ENCODE results near the gene CCER1.

CCER1 gene

GRCh38 chr12:90936230-90937005 lies 18.6 kb downstream of the CCER1 start:
- intact Hi-C loops (cut with DNase I): no loop called here

GRCh38 chr12:90925562-90925961 lies 29.4 kb downstream of the CCER1 start:
- DNase-seq: no peak
- intact Hi-C loops (cut with DNase I): no loop called here

More at GRCh38 chr12:90936230-90937005, 18.6 kb downstream of the CCER1 start:
- peak in 1 of 42 donors; percentile 11 for DNase-seq

GRCh38 chr12:90924406-90924805 lies 30.6 kb downstream of the CCER1 start:
- intact Hi-C loops (cut with DNase I): no loop called here
- no peak for DNase-seq

- DNase-seq: no peak
- intact Hi-C loops (cut with DNase I): no loop called here
Measured at GRCh38 chr12:90922145-90922627, 32.8 kb downstream of the CCER1 start.

GRCh38 chr12:90921536-90921935 lies 33.4 kb downstream of the CCER1 start:
- DNase-seq: no peak
- intact Hi-C loops (cut with DNase I): no loop called here

- no peak for DNase-seq
- intact Hi-C loops (cut with DNase I): no loop called here
Measured at GRCh38 chr12:90920222-90920621, 34.8 kb downstream of the CCER1 start.

GRCh38 chr12:90917431-90917830 lies 37.5 kb downstream of the CCER1 start:
- intact Hi-C loops (cut with DNase I): no loop called here
- no peak for DNase-seq

GRCh38 chr12:90916516-90916915 lies 38.5 kb downstream of the CCER1 start:
- intact Hi-C loops (cut with DNase I): no loop called here
- DNase-seq: no peak

- DNase-seq: no peak
- intact Hi-C loops (cut with DNase I): no loop called here
Measured at GRCh38 chr12:90915353-90915752, 39.6 kb downstream of the CCER1 start.

GRCh38 chr12:90910958-90911357 lies 44.0 kb downstream of the CCER1 start:
- intact Hi-C loops (cut with DNase I): no loop called here
- no peak for DNase-seq

- intact Hi-C loops (cut with DNase I): no loop called here
- peak in 24 of 42 donors; percentile 4 to 58 (median 21) for DNase-seq
Measured at GRCh38 chr12:90909069-90909770, 45.8 kb downstream of the CCER1 start.

- intact Hi-C loops (cut with DNase I): no loop called here
- no peak for DNase-seq
Measured at GRCh38 chr12:90908465-90908864, 46.5 kb downstream of the CCER1 start.

GRCh38 chr12:90905691-90906370 lies 49.1 kb downstream of the CCER1 start:
- DNase-seq: peak in 1 of 42 donors; percentile 13
- intact Hi-C loops (cut with DNase I): no loop called here

GRCh38 chr12:90902596-90902995 lies 52.4 kb downstream of the CCER1 start:
- intact Hi-C loops (cut with DNase I): no loop called here
- DNase-seq: no peak

Data from head of caudate nucleus (tissue), 42 donors.